HepG2 (cell line): ENCODE results near the gene FDXR. TPM values are rescaled to one million over a fixed set of nuclear protein-coding genes. Genes with fewer than 3 reads are reported as not detected.

Experiments used
- BRCA1 ChIP-seq: sonication (generic); formaldehyde crosslinking; IDR thresholded peaks from 2 replicates; pipeline ENCODE4 v1.4.0; 2020; ENCODE audit warnings: missing genetic modification reagents
- GZF1 ChIP-seq: sonication (generic); formaldehyde crosslinking; IDR thresholded peaks from 2 replicates; pipeline ENCODE4 v1.5.1; 2020; ENCODE audit warnings: mild to moderate bottlenecking, missing genetic modification reagents
- MEF2D ChIP-seq: sonication (generic); formaldehyde crosslinking; IDR thresholded peaks from 2 replicates; pipeline ENCODE4 v1.5.1; 2020; ENCODE audit warnings: mild to moderate bottlenecking, missing genetic modification reagents
- SP1 ChIP-seq, 2 experiments: fragments of 450-650 bp in 1 of 2; sonication (generic) in 1 of 2; formaldehyde crosslinking in 1 of 2; IDR thresholded peaks; 2 replicates each; pipeline versions ENCODE4 v1.4.0 to v1.6.1; 2016 to 2020; ENCODE audit warnings: missing genetic modification reagents in 1 of 2
- TARDBP ChIP-seq: sonication (generic); formaldehyde crosslinking; IDR thresholded peaks from 2 replicates; pipeline ENCODE4 v1.8.0; 2022; ENCODE audit warnings: mild to moderate bottlenecking, missing genetic modification reagents
- TBL1XR1 ChIP-seq: fragments of 150-350 bp; IDR thresholded peaks from 2 replicates; pipeline ENCODE4 v1.6.1; 2014; ENCODE audit warnings: borderline replicate concordance, low read length; ENCODE audit not compliant: partially characterized antibody
- ZNF180 ChIP-seq: sonication (generic); formaldehyde crosslinking; IDR thresholded peaks from 2 replicates; pipeline ENCODE4 v1.4.0; 2020; ENCODE audit warnings: low read depth, missing genetic modification reagents, borderline replicate concordance
- ZNF44 ChIP-seq: sonication (generic); formaldehyde crosslinking; IDR thresholded peaks from 2 replicates; pipeline ENCODE4 v1.5.1; 2020; ENCODE audit warnings: mild to moderate bottlenecking, missing genetic modification reagents
- ZNF563 ChIP-seq: sonication (generic); formaldehyde crosslinking; IDR thresholded peaks from 2 replicates; pipeline ENCODE4 v1.8.0; 2022; ENCODE audit warnings: mild to moderate bottlenecking, moderate library complexity, missing genetic modification reagents
- ZNF589 ChIP-seq: sonication (generic); formaldehyde crosslinking; conservative IDR thresholded peaks from 2 replicates; pipeline ENCODE4 v1.8.0; 2022; ENCODE audit warnings: mild to moderate bottlenecking, moderate library complexity, missing genetic modification reagents
- polyA plus RNA-seq, 8 experiments: library from polyadenylated mRNA; depleted of rRNA in 3 of 8; stranded (reverse) in 7 of 8; unstranded in 1 of 8; fragments of >200 nt; fragmentation: Illumina TruSeq in 4 of 8; extraction: Trizol in 4 of 8; gene quantifications; 2 replicates each; pipeline versions ENCODE4 v1.2.1 to v1.2.3, GENCODE V29; 2011 to 2016; ENCODE audit warnings: low read depth in 4 of 8, missing spikeins in 1 of 8, mixed read lengths in 1 of 8; ENCODE audit not compliant: insufficient read depth in 1 of 8
- total RNA-seq, 5 experiments: library from RNA; depleted of rRNA; stranded (reverse); fragments of >200 nt; fragmentation: Illumina TruSeq; extraction: Trizol; gene quantifications; 2 replicates each; pipeline ENCODE4 v1.2.3, GENCODE V29; 2016; ENCODE audit warnings: low read depth in 1 of 5
- TF ChIP-seq, protein P1 (sequence below): IDR thresholded peaks from 2 replicates; pipeline ENCODE4 v1.6.1; 2016; ENCODE audit warnings: low read depth, missing genetic modification reagents, missing compliant biosample characterization
- TF ChIP-seq, protein P2 (sequence below), 2 experiments: sonication (generic) in 1 of 2; formaldehyde crosslinking in 1 of 2; IDR thresholded peaks; 2 replicates each; pipeline versions ENCODE4 v1.6.1 to v1.9.0; 2014 to 2022; ENCODE audit warnings: antibody characterized with exemption in 1 of 2, borderline replicate concordance in 1 of 2, inconsistent platforms in 1 of 2, low read depth in 1 of 2, missing genetic modification reagents in 1 of 2
- TF ChIP-seq, protein P3 (sequence below): sonication (generic); formaldehyde crosslinking; IDR thresholded peaks from 2 replicates; pipeline ENCODE4 v1.9.0; 2021; ENCODE audit warnings: missing genetic modification reagents, borderline replicate concordance

FDXR gene
- total and polyA plus RNA-seq, 2 of the 13 experiments (the other 11 are each of a cell fraction or from before 2014, with no cell fraction given): 23.4 to 116 TPM

DNA sequence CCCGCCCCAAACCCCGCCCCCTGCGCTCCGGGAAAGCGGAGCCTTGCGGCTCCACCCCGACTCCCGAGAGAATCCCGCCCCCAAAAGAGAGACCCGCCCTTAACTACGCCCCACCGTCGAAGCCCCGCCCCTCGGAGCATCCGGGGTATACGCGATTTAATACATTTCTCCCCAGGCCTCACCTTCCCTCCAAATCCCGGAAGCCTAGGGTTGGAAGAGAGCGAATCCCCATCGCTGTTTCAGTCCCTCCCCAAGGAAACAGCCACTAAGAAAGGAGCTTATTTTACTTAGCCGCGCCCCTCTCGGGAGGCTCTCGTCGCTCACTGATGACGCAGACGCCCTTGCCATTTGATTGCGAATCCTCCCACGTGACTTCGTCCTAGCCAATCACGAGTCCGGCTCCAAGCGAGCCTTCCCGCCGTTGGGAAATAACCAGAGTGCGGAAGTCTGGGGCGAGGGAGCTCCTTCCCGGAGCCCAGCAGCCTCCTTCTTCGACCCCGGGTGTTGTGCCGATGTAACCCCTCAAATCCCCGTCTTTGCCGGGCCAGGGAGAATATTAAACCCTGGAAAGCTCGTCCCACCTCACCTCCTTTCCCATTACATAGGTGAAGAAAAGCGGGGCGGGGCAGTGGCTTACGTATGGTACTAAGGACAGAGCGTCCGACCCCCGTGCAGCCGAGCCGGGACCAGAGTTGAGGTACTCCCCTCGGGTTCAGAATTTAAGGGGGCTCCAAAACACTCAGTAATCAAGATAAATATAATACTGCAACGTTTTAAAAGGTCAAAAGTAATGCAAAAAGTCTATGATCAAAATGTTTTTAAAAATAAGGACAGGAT lies 461 bp upstream of the FDXR start (continued):
- TF ChIP-seq TARDBP (CRISPR knock-in tag) (peak; percentile 66; the same call in 1 of the 2 replicates), ZNF44 (CRISPR knock-in tag) (no peak), ZNF589 (CRISPR knock-in tag) (peak; percentile 26; the same call in 1 of the 2 replicates), SP1 (IDR thresholded peaks at IDR 0.05) (0 out of 2 replicates have a peak, but pooled peaks have one; percentile 63), SP1 (CRISPR knock-in tag; IDR thresholded peaks at IDR 0.05) (peak; percentile 99), TBL1XR1 (peak; percentile 21), GZF1 (CRISPR knock-in tag) (no peak), ZNF180 (no peak), MEF2D (CRISPR knock-in tag) (no peak), ZNF563 (CRISPR knock-in tag) (peak; percentile 74; the same call in 1 of the 2 replicates), BRCA1 (CRISPR knock-in tag) (no peak)
- TF ChIP-seq, protein P1, sequence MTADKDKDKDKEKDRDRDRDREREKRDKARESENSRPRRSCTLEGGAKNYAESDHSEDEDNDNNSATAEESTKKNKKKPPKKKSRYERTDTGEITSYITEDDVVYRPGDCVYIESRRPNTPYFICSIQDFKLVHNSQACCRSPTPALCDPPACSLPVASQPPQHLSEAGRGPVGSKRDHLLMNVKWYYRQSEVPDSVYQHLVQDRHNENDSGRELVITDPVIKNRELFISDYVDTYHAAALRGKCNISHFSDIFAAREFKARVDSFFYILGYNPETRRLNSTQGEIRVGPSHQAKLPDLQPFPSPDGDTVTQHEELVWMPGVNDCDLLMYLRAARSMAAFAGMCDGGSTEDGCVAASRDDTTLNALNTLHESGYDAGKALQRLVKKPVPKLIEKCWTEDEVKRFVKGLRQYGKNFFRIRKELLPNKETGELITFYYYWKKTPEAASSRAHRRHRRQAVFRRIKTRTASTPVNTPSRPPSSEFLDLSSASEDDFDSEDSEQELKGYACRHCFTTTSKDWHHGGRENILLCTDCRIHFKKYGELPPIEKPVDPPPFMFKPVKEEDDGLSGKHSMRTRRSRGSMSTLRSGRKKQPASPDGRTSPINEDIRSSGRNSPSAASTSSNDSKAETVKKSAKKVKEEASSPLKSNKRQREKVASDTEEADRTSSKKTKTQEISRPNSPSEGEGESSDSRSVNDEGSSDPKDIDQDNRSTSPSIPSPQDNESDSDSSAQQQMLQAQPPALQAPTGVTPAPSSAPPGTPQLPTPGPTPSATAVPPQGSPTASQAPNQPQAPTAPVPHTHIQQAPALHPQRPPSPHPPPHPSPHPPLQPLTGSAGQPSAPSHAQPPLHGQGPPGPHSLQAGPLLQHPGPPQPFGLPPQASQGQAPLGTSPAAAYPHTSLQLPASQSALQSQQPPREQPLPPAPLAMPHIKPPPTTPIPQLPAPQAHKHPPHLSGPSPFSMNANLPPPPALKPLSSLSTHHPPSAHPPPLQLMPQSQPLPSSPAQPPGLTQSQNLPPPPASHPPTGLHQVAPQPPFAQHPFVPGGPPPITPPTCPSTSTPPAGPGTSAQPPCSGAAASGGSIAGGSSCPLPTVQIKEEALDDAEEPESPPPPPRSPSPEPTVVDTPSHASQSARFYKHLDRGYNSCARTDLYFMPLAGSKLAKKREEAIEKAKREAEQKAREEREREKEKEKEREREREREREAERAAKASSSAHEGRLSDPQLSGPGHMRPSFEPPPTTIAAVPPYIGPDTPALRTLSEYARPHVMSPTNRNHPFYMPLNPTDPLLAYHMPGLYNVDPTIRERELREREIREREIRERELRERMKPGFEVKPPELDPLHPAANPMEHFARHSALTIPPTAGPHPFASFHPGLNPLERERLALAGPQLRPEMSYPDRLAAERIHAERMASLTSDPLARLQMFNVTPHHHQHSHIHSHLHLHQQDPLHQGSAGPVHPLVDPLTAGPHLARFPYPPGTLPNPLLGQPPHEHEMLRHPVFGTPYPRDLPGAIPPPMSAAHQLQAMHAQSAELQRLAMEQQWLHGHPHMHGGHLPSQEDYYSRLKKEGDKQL (CRISPR knock-in tag): 0 out of 2 replicates have a peak, but pooled peaks have one; percentile 31
- TF ChIP-seq, protein P2, sequence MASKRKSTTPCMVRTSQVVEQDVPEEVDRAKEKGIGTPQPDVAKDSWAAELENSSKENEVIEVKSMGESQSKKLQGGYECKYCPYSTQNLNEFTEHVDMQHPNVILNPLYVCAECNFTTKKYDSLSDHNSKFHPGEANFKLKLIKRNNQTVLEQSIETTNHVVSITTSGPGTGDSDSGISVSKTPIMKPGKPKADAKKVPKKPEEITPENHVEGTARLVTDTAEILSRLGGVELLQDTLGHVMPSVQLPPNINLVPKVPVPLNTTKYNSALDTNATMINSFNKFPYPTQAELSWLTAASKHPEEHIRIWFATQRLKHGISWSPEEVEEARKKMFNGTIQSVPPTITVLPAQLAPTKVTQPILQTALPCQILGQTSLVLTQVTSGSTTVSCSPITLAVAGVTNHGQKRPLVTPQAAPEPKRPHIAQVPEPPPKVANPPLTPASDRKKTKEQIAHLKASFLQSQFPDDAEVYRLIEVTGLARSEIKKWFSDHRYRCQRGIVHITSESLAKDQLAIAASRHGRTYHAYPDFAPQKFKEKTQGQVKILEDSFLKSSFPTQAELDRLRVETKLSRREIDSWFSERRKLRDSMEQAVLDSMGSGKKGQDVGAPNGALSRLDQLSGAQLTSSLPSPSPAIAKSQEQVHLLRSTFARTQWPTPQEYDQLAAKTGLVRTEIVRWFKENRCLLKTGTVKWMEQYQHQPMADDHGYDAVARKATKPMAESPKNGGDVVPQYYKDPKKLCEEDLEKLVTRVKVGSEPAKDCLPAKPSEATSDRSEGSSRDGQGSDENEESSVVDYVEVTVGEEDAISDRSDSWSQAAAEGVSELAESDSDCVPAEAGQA (IDR thresholded peaks at IDR 0.05; ENCODE audit: low read depth): peak; percentile 86
- TF ChIP-seq, protein P2 (CRISPR knock-in tag; IDR thresholded peaks at IDR 0.05; ENCODE audit: borderline replicate concordance): no peak
- TF ChIP-seq, protein P3, sequence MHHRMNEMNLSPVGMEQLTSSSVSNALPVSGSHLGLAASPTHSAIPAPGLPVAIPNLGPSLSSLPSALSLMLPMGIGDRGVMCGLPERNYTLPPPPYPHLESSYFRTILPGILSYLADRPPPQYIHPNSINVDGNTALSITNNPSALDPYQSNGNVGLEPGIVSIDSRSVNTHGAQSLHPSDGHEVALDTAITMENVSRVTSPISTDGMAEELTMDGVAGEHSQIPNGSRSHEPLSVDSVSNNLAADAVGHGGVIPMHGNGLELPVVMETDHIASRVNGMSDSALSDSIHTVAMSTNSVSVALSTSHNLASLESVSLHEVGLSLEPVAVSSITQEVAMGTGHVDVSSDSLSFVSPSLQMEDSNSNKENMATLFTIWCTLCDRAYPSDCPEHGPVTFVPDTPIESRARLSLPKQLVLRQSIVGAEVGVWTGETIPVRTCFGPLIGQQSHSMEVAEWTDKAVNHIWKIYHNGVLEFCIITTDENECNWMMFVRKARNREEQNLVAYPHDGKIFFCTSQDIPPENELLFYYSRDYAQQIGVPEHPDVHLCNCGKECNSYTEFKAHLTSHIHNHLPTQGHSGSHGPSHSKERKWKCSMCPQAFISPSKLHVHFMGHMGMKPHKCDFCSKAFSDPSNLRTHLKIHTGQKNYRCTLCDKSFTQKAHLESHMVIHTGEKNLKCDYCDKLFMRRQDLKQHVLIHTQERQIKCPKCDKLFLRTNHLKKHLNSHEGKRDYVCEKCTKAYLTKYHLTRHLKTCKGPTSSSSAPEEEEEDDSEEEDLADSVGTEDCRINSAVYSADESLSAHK (CRISPR knock-in tag): no peak
